ENCODE measurements around the gene BHLHA15.

DNA sequence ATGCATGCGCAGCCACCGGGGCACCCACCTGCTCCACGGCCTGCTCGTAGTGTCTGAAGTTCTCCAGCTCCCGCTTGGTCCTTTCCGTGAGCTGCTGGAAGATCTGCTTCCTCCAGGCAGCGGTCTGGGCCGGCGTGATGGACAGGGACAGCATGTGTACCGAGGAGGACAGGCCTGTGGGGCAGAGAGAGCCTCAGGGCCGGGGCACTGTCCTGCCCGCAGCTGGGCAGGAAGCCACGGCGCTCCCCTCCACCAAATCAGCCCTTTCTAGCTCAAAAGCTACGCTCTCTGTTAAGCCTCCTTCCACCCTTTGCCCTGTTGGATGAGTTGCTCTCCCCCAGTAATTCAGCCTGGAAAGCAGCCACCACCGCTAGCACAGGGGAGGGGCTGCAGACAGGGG lies 21.6 kb downstream of the BHLHA15 start:
- TF ChIP-seq, protein P1, sequence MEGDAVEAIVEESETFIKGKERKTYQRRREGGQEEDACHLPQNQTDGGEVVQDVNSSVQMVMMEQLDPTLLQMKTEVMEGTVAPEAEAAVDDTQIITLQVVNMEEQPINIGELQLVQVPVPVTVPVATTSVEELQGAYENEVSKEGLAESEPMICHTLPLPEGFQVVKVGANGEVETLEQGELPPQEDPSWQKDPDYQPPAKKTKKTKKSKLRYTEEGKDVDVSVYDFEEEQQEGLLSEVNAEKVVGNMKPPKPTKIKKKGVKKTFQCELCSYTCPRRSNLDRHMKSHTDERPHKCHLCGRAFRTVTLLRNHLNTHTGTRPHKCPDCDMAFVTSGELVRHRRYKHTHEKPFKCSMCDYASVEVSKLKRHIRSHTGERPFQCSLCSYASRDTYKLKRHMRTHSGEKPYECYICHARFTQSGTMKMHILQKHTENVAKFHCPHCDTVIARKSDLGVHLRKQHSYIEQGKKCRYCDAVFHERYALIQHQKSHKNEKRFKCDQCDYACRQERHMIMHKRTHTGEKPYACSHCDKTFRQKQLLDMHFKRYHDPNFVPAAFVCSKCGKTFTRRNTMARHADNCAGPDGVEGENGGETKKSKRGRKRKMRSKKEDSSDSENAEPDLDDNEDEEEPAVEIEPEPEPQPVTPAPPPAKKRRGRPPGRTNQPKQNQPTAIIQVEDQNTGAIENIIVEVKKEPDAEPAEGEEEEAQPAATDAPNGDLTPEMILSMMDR (IDR thresholded peaks at IDR 0.05), result no peak
- no peak for TF ChIP-seq ZFX (IDR thresholded peaks at IDR 0.05; ENCODE audit: borderline replicate concordance)

All from 22Rv1 (cell line).